Right lobe of liver (tissue), 6 donors: ENCODE measurements around the gene XRCC3. TPM values are rescaled to one million over a fixed set of nuclear protein-coding genes. Genes with fewer than 3 reads are reported as not detected.

Experiments used
- ATAC-seq, 4 donors: fragments of 200-7000 bp; cut with Tn5 transposase; one replicate each; pipeline ENCODE4 v1.9.1; 2020; ENCODE audit warnings: mild to moderate bottlenecking in 4 of 4, moderate library complexity in 4 of 4
- DNase-seq, 3 donors: peaks; one replicate each; pipeline ENCODE4 v3.0.0-alpha.2; 2020
- H3K27ac ChIP-seq, 3 donors: fragments of 200-600 bp; one replicate each; pipeline ENCODE4 v1.8.0; 2022
- H3K27me3 ChIP-seq, 2 donors: fragments of 200-600 bp; one replicate each; pipeline ENCODE4 v1.8.0; 2022
- H3K36me3 ChIP-seq, 4 donors: fragments of 200-600 bp; sonication (generic) in 1 of 4; one replicate each; pipeline versions ENCODE4 v1.5.1 to v1.8.0; 2017 to 2022; ENCODE audit warnings: control low read depth in 1 of 4
- H3K4me1 ChIP-seq, 4 donors: fragments of 200-600 bp; sonication (generic) in 1 of 4; one replicate each; pipeline versions ENCODE4 v1.5.1 to v1.8.0; 2017 to 2022; ENCODE audit warnings: control low read depth in 1 of 4
- H3K4me3 ChIP-seq, 3 donors: fragments of 200-600 bp; one replicate each; pipeline ENCODE4 v1.8.0; 2022
- H3K9me3 ChIP-seq, 4 donors: fragments of 200-600 bp; sonication (generic) in 1 of 4; one replicate each; pipeline versions ENCODE4 v1.5.1 to v1.8.0; 2017 to 2022; ENCODE audit warnings: control low read depth in 1 of 4
- POLR2A ChIP-seq: fragments of 450-650 bp; IDR thresholded peaks from one replicate; pipeline ENCODE4 v1.6.1; 2017; ENCODE audit warnings: antibody characterized with exemption, mild to moderate bottlenecking
- WGBS: methylation state at CpG from one replicate; pipeline ENCODE4 v1.1.6; 2018; ENCODE audit warnings: low coverage, low lambda C conversion rate; ENCODE audit not compliant: insufficient coverage; ENCODE audit errors: missing lambda C conversion rate; 5-methylcytosine and 5-hydroxymethylcytosine counted together
- intact Hi-C, 2 donors: fragments of 100-400 bp; cut with DNase I; formaldehyde crosslinking; loops; one replicate each; pipeline versions ENCODE4 v1.11.2 to v1.14.1; 2022
- total RNA-seq, 6 experiments: library from RNA; depleted of rRNA in 2 of 6; stranded (reverse); fragments of >200 nt in 2 of 6; fragmentation: NEBNext Ultra II Directional in 3 of 6; extraction: Animal tissue kit (Norgen Biotek cat#: 25700) in 3 of 6; gene quantifications; one replicate each; pipeline versions ENCODE4 v1.1.0 to v1.2.4, GENCODE V29; 2016 to 2023
- TF ChIP-seq, protein P1 (sequence below), 4 donors: fragments of 200-600 bp in 3 of 4; fragments of 450-650 bp in 1 of 4; IDR thresholded peaks; one replicate each; pipeline versions ENCODE4 v1.5.1 to v1.8.0; 2016 to 2022; ENCODE audit warnings: antibody characterized with exemption in 4 of 4, mild to moderate bottlenecking in 2 of 4
- donor health status: DM: no; HTN: yes; CAD: no.
- donor health status: DM: no; HTN: no; CAD: no.
- donor health status: DM: no; HTN: no; CAD: no.
- donor health status: DM: no; HTN: yes; CAD: no.
- donor health status: DM: no; HTN: yes; CAD: no.

The XRCC3 gene
- total RNA-seq, 6 experiments from 2014 or later: 0.88 to 6.3 (median 1.8) TPM

DNA sequence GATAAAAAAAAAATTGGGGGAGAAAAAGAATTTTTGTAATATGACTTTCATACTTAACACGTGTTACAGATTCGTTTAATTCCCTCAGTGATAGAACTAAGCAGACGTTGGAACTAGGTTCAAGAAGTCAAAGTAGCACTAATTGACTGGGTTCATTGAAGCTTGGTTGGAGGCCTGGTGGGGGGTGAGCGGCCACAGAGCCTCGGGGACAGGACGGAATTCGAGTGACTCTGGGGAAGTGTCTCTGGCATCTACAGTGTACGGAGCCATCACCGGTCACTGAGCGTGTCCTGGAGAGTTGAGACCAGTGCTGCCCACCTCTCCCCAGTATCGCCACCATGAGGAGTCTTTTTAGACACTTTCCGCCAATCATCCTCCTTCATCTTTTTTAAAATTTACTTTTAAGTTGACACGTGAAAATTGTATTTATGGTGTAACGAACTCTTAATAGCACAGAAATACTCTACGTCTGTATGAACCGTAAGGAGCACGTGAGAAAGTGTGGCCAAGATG is 1.7 kb upstream of the XRCC3 start:
- no peak for DNase-seq
- WGBS: 74% methylated on average over 12 of the region's 17 CpGs
- peaks cover 0 to 7% (median 2%) of the 10 kb centered on the region in 4 donors for H3K4me1 ChIP-seq
- intact Hi-C loops: no loop called here
- H3K27me3 ChIP-seq: no peaks in the 10 kb centered on the region
- H3K36me3 ChIP-seq: no peaks in the 10 kb centered on the region
- H3K4me3 ChIP-seq: peak overlapping the region; percentile 77 to 94 (median 91)
- no peak overlapping the region for H3K27ac ChIP-seq
- TF ChIP-seq POLR2A: no peak
- TF ChIP-seq, protein P1, sequence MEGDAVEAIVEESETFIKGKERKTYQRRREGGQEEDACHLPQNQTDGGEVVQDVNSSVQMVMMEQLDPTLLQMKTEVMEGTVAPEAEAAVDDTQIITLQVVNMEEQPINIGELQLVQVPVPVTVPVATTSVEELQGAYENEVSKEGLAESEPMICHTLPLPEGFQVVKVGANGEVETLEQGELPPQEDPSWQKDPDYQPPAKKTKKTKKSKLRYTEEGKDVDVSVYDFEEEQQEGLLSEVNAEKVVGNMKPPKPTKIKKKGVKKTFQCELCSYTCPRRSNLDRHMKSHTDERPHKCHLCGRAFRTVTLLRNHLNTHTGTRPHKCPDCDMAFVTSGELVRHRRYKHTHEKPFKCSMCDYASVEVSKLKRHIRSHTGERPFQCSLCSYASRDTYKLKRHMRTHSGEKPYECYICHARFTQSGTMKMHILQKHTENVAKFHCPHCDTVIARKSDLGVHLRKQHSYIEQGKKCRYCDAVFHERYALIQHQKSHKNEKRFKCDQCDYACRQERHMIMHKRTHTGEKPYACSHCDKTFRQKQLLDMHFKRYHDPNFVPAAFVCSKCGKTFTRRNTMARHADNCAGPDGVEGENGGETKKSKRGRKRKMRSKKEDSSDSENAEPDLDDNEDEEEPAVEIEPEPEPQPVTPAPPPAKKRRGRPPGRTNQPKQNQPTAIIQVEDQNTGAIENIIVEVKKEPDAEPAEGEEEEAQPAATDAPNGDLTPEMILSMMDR (IDR thresholded peaks at IDR 0.05): no peak
- no peak for ATAC-seq
- H3K9me3 ChIP-seq: no peaks in the 10 kb centered on the region

DNA sequence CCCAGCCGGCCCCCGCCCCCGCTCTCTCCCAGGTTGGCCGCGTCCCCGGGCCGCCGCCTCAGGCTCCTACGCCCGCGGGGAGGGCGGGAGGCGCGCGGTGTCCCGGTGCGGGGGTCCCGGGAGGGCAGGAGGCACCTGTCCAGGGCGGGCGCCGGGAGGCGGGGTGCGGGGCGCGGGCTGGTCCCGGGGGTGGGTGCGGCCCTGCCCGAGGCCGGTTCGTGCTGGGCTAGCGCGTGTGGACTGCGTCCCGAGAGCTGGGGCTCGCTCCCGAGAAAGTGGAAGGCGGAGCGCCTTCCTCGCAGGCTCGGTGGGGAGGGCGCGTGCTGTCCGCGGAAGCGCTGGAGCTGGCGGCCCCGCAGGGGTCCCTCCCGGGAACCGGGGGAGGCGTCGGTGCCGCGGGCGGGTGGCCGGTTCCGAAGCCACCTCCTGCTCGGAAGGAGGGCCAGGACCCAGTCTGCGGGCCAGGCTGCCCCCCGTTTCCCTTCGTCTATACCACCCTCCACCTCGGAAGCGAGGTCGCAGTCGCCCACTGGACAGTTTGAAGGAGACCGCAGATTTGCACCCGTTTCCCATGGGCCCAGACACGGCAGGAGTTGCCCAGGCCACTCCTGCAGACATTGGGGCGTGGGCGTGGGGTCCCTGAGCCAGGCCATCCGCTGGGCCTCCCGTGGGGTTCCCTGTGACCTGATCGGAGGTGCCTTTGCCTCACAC is 995 bp upstream of the XRCC3 start:
- Histone ChIP-seq H3K4me1 (peaks cover 0 to 7% (median 2%) of the 10 kb centered on the region in 4 donors), H3K27ac (peak overlapping the region in 2 of 3 donors; percentile 44 to 68), H3K27me3 (no peaks in the 10 kb centered on the region), H3K9me3 (no peaks in the 10 kb centered on the region), H3K36me3 (no peaks in the 10 kb centered on the region), H3K4me3 (peak overlapping the region; percentile 77 to 94 (median 91))
- DNase-seq (peak in 2 of 3 donors; percentile 61 to 64), ATAC-seq (peak in 1 of 4 donors; percentile 10)
- TF ChIP-seq, protein P1 (IDR thresholded peaks at IDR 0.05): no peak
- no peak for TF ChIP-seq POLR2A
- WGBS: 9% methylated on average over 15 of the region's 72 CpGs
- intact Hi-C loops: no loop called here

DNA sequence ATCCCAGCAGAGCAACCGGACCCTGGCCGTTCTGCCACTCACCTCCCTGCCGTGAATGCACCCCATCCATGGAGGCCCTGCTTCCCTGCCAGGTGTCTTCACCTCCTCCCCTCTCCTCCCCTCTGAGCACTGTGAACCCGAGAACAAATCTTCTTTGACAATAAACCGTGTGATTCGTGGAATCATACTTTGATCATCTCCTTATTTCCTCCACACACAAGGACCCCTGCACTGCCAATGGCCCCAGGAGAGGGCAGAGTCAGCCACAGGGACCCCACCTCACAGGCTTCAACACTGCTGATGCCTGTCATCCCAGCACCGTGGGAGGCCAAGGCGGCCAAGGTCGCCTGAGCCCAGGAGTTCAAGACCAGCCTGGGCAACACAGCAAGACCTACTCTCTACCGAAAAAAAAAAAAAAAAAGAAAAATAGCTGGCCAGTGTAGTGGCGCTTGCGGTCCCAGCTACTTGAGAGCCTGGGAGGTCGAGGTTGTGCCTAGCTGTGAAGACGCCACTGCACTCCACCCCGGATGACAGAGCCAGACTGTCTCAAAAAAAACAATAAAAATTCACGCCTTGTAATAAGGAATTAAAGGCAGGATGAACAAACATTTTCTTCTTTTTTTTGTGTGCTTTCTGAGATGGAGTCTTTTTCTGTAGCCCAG is 1.1 kb downstream of the XRCC3 start:
- intact Hi-C loops: no loop called here
- ATAC-seq: no peak
- H3K4me1 ChIP-seq: peaks cover 0 to 7% (median 2%) of the 10 kb centered on the region in 4 donors

DNA sequence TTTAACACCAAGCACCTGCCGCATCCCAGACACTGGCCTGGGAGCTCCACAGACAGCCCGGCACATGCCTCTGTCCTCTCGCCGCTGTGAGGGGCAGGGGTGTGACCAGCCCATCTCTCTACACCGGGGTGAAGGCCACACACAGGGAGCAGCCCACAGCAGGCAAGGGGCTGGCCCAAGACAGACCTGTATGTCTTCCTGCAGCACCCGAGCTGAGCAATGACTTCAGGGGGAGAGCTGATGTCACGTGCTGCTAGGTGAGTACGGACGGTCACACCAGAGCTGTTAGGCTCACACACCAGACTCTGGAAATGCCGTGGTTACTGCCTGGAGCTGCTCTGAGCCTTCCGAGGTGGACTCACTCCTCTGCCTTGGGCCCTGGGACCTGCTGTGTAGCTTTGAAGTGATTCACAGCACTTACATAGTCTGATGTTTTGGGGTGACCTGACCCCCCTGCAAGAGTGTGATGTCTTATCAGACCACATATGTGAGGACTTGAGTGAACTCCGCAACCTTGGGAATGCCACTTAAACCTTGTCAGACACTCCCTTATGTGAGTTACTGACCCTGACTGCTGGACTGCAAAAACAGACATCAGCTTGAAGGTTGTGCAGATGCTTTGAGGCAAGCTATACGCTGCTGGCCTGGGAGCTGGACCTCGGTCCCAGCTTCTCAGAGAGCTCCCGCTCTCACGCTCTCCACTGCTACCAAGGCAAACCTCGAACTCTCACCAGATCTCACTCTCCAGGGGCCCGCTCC is 1.8 kb downstream of the XRCC3 start:
- DNase-seq: no peak
- ATAC-seq: no peak
- 86% methylated on average over 4 of the region's 18 CpGs for WGBS
- no peak overlapping the region for H3K4me3 ChIP-seq
- H3K4me1 ChIP-seq: peaks cover 0 to 7% (median 2%) of the 10 kb centered on the region in 4 donors
- H3K27me3 ChIP-seq: no peaks in the 10 kb centered on the region
- no peaks in the 10 kb centered on the region for H3K9me3 ChIP-seq
- no peaks in the 10 kb centered on the region for H3K36me3 ChIP-seq
- TF ChIP-seq, protein P1 (IDR thresholded peaks at IDR 0.05): no peak
- no peak for TF ChIP-seq POLR2A
- H3K27ac ChIP-seq: no peak overlapping the region
- intact Hi-C loops: no loop called here

More for the DNA sequence above, 1.1 kb downstream of the XRCC3 start:
- H3K9me3 ChIP-seq: no peaks in the 10 kb centered on the region
- peak overlapping the region in 1 of 3 donors; percentile 94 for H3K4me3 ChIP-seq
- no peak for TF ChIP-seq POLR2A
- TF ChIP-seq, protein P1 (IDR thresholded peaks at IDR 0.05): no peak
- H3K27me3 ChIP-seq: no peaks in the 10 kb centered on the region
- H3K36me3 ChIP-seq: no peaks in the 10 kb centered on the region
- WGBS: 64% methylated on average over 14 of the region's 16 CpGs
- no peak overlapping the region for H3K27ac ChIP-seq
- DNase-seq: no peak
